Measurements from ENCODE around the gene POU2F2.

DNA sequence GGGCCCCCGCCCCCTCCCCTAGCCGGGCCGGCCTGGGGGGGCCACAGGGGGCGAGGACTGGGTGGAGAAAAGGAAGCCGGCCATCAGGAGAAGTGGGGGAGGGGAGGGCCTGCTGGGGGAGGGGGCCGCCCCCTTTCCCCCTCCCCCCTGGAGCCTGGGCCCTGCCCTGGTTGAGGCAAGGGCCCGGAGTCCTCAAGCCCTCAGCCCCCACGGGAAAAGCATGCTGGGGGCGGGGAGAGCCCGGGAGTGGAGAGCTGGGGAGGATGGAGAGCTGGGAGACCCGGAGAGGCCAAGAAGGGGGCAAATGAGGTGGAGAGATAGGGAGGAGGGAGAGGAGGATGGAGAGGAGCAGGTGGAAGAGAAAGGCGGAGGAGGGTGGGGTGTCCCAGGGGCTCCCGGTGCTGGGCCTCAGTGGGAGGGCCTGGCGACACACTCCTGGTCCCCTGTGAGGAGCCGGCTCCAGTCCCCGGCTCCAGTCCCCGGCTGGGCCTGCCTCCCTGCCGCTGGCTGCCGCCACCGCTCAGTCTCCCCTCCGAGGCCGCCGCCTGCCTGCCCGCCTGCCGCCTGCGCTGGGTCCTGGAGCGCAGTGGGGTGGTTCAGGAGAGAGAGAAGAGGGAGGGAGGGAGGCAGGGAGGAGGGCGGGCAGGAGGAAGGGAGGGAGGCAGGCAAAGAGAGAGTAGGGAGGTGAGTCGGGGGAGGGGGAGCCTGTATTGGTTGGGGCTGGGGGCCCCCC lies 62.5 kb downstream of the POU2F2 start, which contains the start of gene GRIK5:
- no peak for TF ChIP-seq POLR2A (IDR thresholded peaks at IDR 0.05)
- TF ChIP-seq, protein P1, sequence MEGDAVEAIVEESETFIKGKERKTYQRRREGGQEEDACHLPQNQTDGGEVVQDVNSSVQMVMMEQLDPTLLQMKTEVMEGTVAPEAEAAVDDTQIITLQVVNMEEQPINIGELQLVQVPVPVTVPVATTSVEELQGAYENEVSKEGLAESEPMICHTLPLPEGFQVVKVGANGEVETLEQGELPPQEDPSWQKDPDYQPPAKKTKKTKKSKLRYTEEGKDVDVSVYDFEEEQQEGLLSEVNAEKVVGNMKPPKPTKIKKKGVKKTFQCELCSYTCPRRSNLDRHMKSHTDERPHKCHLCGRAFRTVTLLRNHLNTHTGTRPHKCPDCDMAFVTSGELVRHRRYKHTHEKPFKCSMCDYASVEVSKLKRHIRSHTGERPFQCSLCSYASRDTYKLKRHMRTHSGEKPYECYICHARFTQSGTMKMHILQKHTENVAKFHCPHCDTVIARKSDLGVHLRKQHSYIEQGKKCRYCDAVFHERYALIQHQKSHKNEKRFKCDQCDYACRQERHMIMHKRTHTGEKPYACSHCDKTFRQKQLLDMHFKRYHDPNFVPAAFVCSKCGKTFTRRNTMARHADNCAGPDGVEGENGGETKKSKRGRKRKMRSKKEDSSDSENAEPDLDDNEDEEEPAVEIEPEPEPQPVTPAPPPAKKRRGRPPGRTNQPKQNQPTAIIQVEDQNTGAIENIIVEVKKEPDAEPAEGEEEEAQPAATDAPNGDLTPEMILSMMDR (IDR thresholded peaks at IDR 0.05): no peak
